T-helper 2 cell treated with Interferon-gamma antibody and Interleukin-4, amounts not matched to agents 5 μg/mL and 100 μg/mL, for 36 hours (primary cell): Measurements from ENCODE around the gene KRTAP10-4.
"Not testable (repeated sequence)": the region's sequence is repeated elsewhere in the genome, so short reads cannot be mapped to it uniquely, and the experiment has no call there.

Experiments used
- DNase-seq: peaks from one replicate; pipeline ENCODE4 v3.0.0; 2021; ENCODE audit warnings: low spot score
- H3K27ac Mint-ChIP-seq: one replicate; pipeline ENCODE4 v1.8.0; 2021; ENCODE audit warnings: mild to moderate bottlenecking, mixed read lengths
- H3K27me3 Mint-ChIP-seq: one replicate; pipeline ENCODE4 v1.8.0; 2021; ENCODE audit warnings: low read depth, mixed read lengths
- H3K36me3 Mint-ChIP-seq: one replicate; pipeline ENCODE4 v1.8.0; 2021; ENCODE audit warnings: low read depth, mixed read lengths
- H3K4me1 Mint-ChIP-seq: one replicate; pipeline ENCODE4 v1.8.0; 2021; ENCODE audit warnings: low read depth, mixed read lengths
- H3K4me3 Mint-ChIP-seq: one replicate; pipeline ENCODE4 v1.8.0; 2022; ENCODE audit warnings: mild to moderate bottlenecking, moderate library complexity, mixed read lengths
- H3K9me3 Mint-ChIP-seq: one replicate; pipeline ENCODE4 v1.8.0; 2021; ENCODE audit warnings: mixed read lengths

KRTAP10-4 gene

GRCh38 chr21:44600118-44600978 lies 26.8 kb downstream of the KRTAP10-4 start, which contains the start of gene KRTAP10-7:
TSS of gene KRTAP10-7 (plus strand) at chr21:44600597. CDS start at chr21:44600622, 25 bp downstream.
- not testable (repeated sequence) for H3K9me3 Mint-ChIP-seq, H3K4me3 Mint-ChIP-seq
- H3K27me3 Mint-ChIP-seq: peaks cover 10% of the 10 kb centered on the region

GRCh38 chr21:44601091-44601490 lies 27.6 kb downstream of the KRTAP10-4 start:
- H3K36me3 Mint-ChIP-seq, H3K4me3 Mint-ChIP-seq, H3K4me1 Mint-ChIP-seq, H3K27ac Mint-ChIP-seq, H3K9me3 Mint-ChIP-seq, DNase-seq: not testable (repeated sequence)
- peaks cover 14% of the 10 kb centered on the region for H3K27me3 Mint-ChIP-seq

More at GRCh38 chr21:44600118-44600978, 26.8 kb downstream of the KRTAP10-4 start, which contains the start of gene KRTAP10-7:
- DNase-seq, H3K36me3 Mint-ChIP-seq, H3K27ac Mint-ChIP-seq, H3K4me1 Mint-ChIP-seq: not testable (repeated sequence)

- Mint-ChIP-seq H3K4me3 (no peak overlapping the region), H3K27me3 (peaks cover 14% of the 10 kb centered on the region), H3K9me3 (no peaks in the 10 kb centered on the region), H3K4me1 (no peaks in the 10 kb centered on the region), H3K36me3 (no peaks in the 10 kb centered on the region), H3K27ac (no peak overlapping the region)
- DNase-seq: no peak
Observed at GRCh38 chr21:44601596-44602462, 28.3 kb downstream of the KRTAP10-4 start.

GRCh38 chr21:44602463-44602850 lies 28.9 kb downstream of the KRTAP10-4 start:
- no peaks in the 10 kb centered on the region for H3K9me3 Mint-ChIP-seq
- DNase-seq: no peak
- H3K4me1 Mint-ChIP-seq: no peaks in the 10 kb centered on the region
- no peaks in the 10 kb centered on the region for H3K36me3 Mint-ChIP-seq
- H3K4me3 Mint-ChIP-seq: no peak overlapping the region
- peaks cover 14% of the 10 kb centered on the region for H3K27me3 Mint-ChIP-seq
- no peak overlapping the region for H3K27ac Mint-ChIP-seq

GRCh38 chr21:44603109-44603875 lies 29.8 kb downstream of the KRTAP10-4 start:
- no peaks in the 10 kb centered on the region for H3K9me3 Mint-ChIP-seq
- no peaks in the 10 kb centered on the region for H3K36me3 Mint-ChIP-seq
- no peak overlapping the region for H3K4me3 Mint-ChIP-seq
- no peak for DNase-seq
- peaks cover 12% of the 10 kb centered on the region for H3K27me3 Mint-ChIP-seq
- no peak overlapping the region for H3K27ac Mint-ChIP-seq
- no peaks in the 10 kb centered on the region for H3K4me1 Mint-ChIP-seq

- Mint-ChIP-seq H3K9me3 (peaks cover 2% of the 10 kb centered on the region), H3K27me3 (peaks cover 12% of the 10 kb centered on the region), H3K4me1 (no peaks in the 10 kb centered on the region), H3K4me3 (no peak overlapping the region), H3K36me3 (no peaks in the 10 kb centered on the region), H3K27ac (no peak overlapping the region)
- DNase-seq: no peak
Observed at GRCh38 chr21:44603911-44604310, 30.4 kb downstream of the KRTAP10-4 start.

GRCh38 chr21:44606495-44606894 lies 33.0 kb downstream of the KRTAP10-4 start:
- Mint-ChIP-seq H3K27me3 (peaks cover 12% of the 10 kb centered on the region), H3K4me1 (no peaks in the 10 kb centered on the region), H3K27ac (no peak overlapping the region), H3K9me3 (peaks cover 26% of the 10 kb centered on the region), H3K36me3 (no peaks in the 10 kb centered on the region), H3K4me3 (no peak overlapping the region)
- no peak for DNase-seq

GRCh38 chr21:44609193-44609592 lies 35.7 kb downstream of the KRTAP10-4 start:
- Mint-ChIP-seq H3K36me3 (no peaks in the 10 kb centered on the region), H3K27ac (no peak overlapping the region), H3K4me3 (no peak overlapping the region), H3K27me3 (peaks cover 12% of the 10 kb centered on the region), H3K9me3 (peaks cover 31% of the 10 kb centered on the region), H3K4me1 (no peaks in the 10 kb centered on the region)
- DNase-seq: no peak

- not testable (repeated sequence) for H3K4me1 Mint-ChIP-seq, DNase-seq, H3K4me3 Mint-ChIP-seq, H3K27me3 Mint-ChIP-seq, H3K36me3 Mint-ChIP-seq, H3K27ac Mint-ChIP-seq
- H3K9me3 Mint-ChIP-seq: peaks cover 31% of the 10 kb centered on the region
Observed at GRCh38 chr21:44610157-44610843, 36.8 kb downstream of the KRTAP10-4 start.

GRCh38 chr21:44611551-44611950 lies 38.0 kb downstream of the KRTAP10-4 start:
- no peak for DNase-seq
- H3K27me3 Mint-ChIP-seq: no peaks in the 10 kb centered on the region
- peaks cover 31% of the 10 kb centered on the region for H3K9me3 Mint-ChIP-seq
- H3K4me1 Mint-ChIP-seq: no peaks in the 10 kb centered on the region
- H3K27ac Mint-ChIP-seq: no peak overlapping the region
- H3K36me3 Mint-ChIP-seq: no peaks in the 10 kb centered on the region
- no peak overlapping the region for H3K4me3 Mint-ChIP-seq

- Mint-ChIP-seq H3K9me3 (peaks cover 31% of the 10 kb centered on the region), H3K4me1 (no peaks in the 10 kb centered on the region), H3K27me3 (no peaks in the 10 kb centered on the region), H3K27ac (no peak within 1 kb of the TSS), H3K36me3 (no peaks in the 10 kb centered on the region), H3K4me3 (no peak within 1 kb of the TSS)
- DNase-seq: no peak
Observed at GRCh38 chr21:44612029-44612486, 38.5 kb downstream of the KRTAP10-4 start, which contains the start of gene KRTAP10-8. TSS of gene KRTAP10-8 (plus strand) at chr21:44612079. CDS start at chr21:44612101, 22 bp downstream.

- H3K27ac Mint-ChIP-seq: no peak overlapping the region
- H3K4me1 Mint-ChIP-seq: no peaks in the 10 kb centered on the region
- H3K36me3 Mint-ChIP-seq: no peaks in the 10 kb centered on the region
- no peak overlapping the region for H3K4me3 Mint-ChIP-seq
- no peaks in the 10 kb centered on the region for H3K27me3 Mint-ChIP-seq
- H3K9me3 Mint-ChIP-seq: peaks cover 31% of the 10 kb centered on the region
- DNase-seq: no peak
Observed at GRCh38 chr21:44612669-44613229, 39.2 kb downstream of the KRTAP10-4 start.
